Skeletal muscle tissue (tissue), 4 donors: ENCODE measurements around the gene VPS26A. TPM values are rescaled to one million over a fixed set of nuclear protein-coding genes. Genes with fewer than 3 reads are reported as not detected.

ENCODE experiments used
- H3K27ac ChIP-seq: one replicate; pipeline ENCODE4 v1.7.0; 2013; ENCODE audit warnings: mild to moderate bottlenecking, low read depth, low read length, inconsistent platforms
- H3K27me3 ChIP-seq, 3 donors: one replicate each; pipeline ENCODE4 v1.7.0; 2013; ENCODE audit warnings: low read length in 3 of 3; ENCODE audit not compliant: control insufficient read depth in 3 of 3, insufficient read depth in 3 of 3
- H3K36me3 ChIP-seq, 3 donors: one replicate each; pipeline ENCODE4 v1.7.0; 2013; ENCODE audit warnings: low read length in 3 of 3; ENCODE audit not compliant: control insufficient read depth in 3 of 3, insufficient read depth in 3 of 3
- H3K4me1 ChIP-seq, 3 donors: one replicate each; pipeline ENCODE4 v1.7.0; 2013; ENCODE audit warnings: low read length in 3 of 3, mild to moderate bottlenecking in 3 of 3; ENCODE audit not compliant: control insufficient read depth in 3 of 3, insufficient read depth in 3 of 3
- H3K4me3 ChIP-seq, 3 donors: one replicate each; pipeline ENCODE4 v1.7.0; 2013; ENCODE audit warnings: low read length in 3 of 3
- H3K9ac ChIP-seq, 3 donors: one replicate each; pipeline ENCODE4 v1.7.0; 2013; ENCODE audit warnings: low read length in 3 of 3, mild to moderate bottlenecking in 3 of 3, moderate library complexity in 2 of 3, low read depth in 1 of 3
- H3K9me3 ChIP-seq, 3 donors: one replicate each; pipeline ENCODE4 v1.7.0; 2013; ENCODE audit warnings: low read length in 3 of 3; ENCODE audit not compliant: control insufficient read depth in 3 of 3
- total RNA-seq: library from RNA; depleted of rRNA; stranded (reverse); fragments of >200 nt; gene quantifications from one replicate; pipeline ENCODE4 v1.2.3, GENCODE V29; 2014
- donor health status: Osteomylitis.

Gene VPS26A
- total RNA-seq, result 28.7 TPM

DNA sequence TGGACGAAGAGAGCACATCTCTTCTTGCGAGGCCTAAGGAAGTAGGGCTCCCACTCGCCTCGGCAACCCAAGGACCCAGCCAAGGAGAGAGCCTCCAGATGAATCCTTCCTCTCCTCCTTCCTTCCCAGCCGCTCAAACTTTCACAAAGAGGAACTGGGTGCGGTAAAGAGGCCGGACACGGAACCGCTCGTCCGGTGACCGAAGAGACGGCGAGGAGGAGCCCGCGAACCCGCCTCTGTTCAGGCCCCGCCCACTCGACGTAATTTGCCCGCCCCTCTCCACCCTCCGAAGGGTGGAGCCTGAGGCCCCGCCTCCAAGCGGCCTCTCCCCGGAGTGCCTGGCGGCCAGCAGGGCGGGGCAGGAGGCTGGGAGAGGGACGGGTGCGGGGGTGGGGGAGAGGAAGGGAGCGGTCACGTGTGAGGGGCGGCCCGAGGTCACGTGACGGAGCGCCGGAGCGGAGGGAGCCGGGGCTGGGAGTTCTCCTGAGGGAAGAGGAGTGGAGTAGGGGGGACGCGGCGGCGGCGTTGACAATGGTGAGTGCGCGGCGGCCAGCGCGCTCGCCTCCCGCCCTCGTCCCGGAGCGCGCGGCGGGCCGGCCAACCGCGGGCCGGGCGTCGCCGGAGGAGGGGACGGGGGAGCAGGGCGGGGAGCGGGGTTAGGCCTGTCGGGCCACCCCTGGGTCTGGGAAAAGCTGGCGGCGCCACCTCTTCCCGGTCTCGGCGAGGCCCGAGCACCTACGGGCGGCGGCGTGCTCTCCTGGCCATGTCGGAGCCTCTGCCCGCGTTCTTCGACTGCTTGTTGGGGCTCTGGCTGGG is at the start of gene VPS26A:
VPS26A (plus strand) TSS at position 432 of the 816 bp plus-strand sequence; CDS start at position 532, 100 bp downstream.
- Histone ChIP-seq H3K27me3 (no peaks in the 10 kb centered on the region), H3K9ac (peak within 1 kb of the TSS; percentile 95 to 99 (median 98)), H3K4me3 (peak within 1 kb of the TSS; percentile 84 to 96 (median 93)), H3K27ac (peak within 1 kb of the TSS; percentile 100), H3K36me3 (no peaks in the 10 kb centered on the region), H3K9me3 (no peaks in the 10 kb centered on the region), H3K4me1 (peaks cover 6 to 15% (median 9%) of the 10 kb centered on the region in 3 donors)

DNA sequence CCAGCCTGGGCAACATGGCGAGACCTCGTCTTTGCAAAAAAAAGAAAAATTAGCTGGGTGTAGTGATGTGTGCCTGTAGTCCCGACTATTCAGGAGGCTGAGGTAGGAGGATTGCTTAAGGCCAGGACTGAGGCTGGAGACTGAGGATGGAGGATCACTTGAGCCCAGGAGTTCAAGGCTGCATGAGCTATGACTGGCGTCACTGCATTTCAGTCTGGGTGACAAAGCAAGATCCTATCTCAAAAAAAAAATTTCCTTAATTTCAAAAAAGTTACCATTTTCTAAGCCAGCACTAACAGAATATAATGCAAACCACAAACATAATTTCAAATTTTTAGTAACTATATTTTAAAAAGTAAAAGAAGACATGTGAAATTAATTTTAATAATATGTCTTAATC is 49.4 kb upstream of the VPS26A start:
- H3K9ac ChIP-seq, result no peak overlapping the region
- H3K27ac ChIP-seq, result no peak overlapping the region
- no peaks in the 10 kb centered on the region for H3K36me3 ChIP-seq
- no peaks in the 10 kb centered on the region for H3K9me3 ChIP-seq
- H3K27me3 ChIP-seq, result no peaks in the 10 kb centered on the region
- no peak overlapping the region for H3K4me3 ChIP-seq
- H3K4me1 ChIP-seq, result peaks cover 0 to 2% (median under 1%) of the 10 kb centered on the region in 3 donors

DNA sequence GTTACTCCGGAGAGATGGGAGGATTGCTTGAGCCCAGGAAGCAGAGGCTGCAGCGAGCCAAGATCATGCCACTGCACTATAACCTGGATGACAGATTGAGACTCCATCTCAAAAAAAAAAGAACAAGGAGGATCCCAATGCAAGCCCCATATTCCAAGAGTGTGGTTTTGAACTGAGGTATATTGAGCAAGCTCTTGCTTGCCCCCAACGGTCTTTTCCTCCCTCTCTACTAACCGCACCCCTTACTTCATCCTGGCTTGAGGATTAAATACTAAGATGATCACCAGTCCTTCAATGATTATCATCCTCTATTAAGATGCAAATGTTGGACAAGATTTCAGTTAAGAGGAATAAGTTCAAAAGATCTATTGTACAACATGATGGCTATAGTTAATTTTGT is 48.5 kb upstream of the VPS26A start:
- Histone ChIP-seq H3K4me3 (no peak overlapping the region), H3K4me1 (no peaks in the 10 kb centered on the region), H3K36me3 (no peaks in the 10 kb centered on the region), H3K27ac (no peak overlapping the region), H3K9me3 (no peaks in the 10 kb centered on the region), H3K9ac (no peak overlapping the region), H3K27me3 (no peaks in the 10 kb centered on the region)

DNA sequence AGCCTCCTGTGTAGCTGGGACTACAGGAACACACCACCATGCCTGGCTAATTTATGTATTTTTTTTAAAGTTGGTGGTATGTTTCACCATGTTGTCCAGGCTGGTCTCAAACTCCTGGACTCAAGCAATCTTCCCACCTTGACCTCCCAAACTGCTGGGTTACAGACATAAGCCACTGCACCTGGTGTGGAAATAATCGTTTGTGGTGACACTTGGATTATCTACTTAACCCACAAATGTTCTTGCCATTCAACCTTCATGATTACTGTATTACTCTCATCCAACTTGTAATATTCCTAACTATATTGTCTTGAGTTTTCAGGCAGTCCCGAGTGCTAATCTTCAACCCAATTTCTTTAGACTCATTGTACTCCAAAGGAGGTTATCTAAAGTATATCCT is 45.7 kb upstream of the VPS26A start:
- Histone ChIP-seq H3K27me3 (no peaks in the 10 kb centered on the region), H3K27ac (no peak overlapping the region), H3K9me3 (no peaks in the 10 kb centered on the region), H3K9ac (no peak overlapping the region), H3K36me3 (no peaks in the 10 kb centered on the region), H3K4me3 (no peak overlapping the region), H3K4me1 (no peaks in the 10 kb centered on the region)

DNA sequence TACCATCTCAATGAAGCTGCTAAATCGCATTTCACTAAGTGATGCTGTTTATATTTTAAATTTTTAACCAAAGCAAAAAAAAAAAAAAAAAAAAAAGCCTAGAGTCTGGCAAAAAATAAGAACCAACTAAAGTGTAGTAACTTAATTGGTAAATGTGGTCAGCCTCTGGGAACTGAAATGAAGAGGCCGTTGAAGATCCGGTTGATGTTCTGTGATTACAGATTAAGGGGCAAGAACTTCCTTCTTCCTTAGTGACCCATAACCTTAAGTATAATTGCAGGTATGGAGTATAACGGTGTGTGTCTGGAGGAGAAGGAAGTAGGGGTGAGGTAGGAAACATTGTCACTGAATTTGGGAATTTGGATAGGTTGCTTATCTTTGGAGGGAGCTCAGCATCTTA is 43.8 kb upstream of the VPS26A start:
- H3K9me3 ChIP-seq, result no peaks in the 10 kb centered on the region
- peaks cover 0 to 2% (median under 1%) of the 10 kb centered on the region in 3 donors for H3K4me1 ChIP-seq
- H3K36me3 ChIP-seq, result no peaks in the 10 kb centered on the region
- no peak overlapping the region for H3K27ac ChIP-seq
- H3K27me3 ChIP-seq, result no peaks in the 10 kb centered on the region
- no peak overlapping the region for H3K4me3 ChIP-seq
- H3K9ac ChIP-seq, result no peak overlapping the region

DNA sequence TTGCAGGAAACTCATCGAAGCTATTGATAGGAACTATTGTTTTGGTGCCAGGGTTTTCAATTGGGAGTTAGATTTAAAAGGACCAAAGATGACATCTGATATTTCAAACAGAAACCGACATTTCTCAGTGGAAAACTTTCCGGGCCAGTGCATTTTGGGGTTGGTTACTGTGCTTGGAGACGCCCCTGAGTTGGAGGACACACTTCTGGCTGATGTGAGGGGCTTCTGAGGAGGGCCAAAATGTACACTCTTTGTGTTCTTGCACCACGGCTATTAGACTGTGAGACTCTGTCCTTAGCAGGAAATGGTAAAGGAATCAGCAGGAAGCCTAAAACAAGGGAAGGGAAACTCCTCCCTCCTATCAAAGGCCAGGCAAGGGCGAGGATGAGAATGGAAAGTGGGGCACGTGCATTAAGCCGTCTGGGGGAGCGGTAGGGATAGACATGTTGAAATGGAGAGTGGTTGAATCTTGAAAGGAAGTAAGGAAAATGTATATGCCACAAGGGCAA is 37.9 kb upstream of the VPS26A start:
- peak overlapping the region in 2 of 3 donors; percentile 23 to 47 for H3K9ac ChIP-seq
- no peaks in the 10 kb centered on the region for H3K9me3 ChIP-seq
- H3K27ac ChIP-seq, result peak overlapping the region; percentile 72
- H3K27me3 ChIP-seq, result no peaks in the 10 kb centered on the region
- H3K4me1 ChIP-seq, result peaks cover 2 to 7% (median 7%) of the 10 kb centered on the region in 3 donors
- no peaks in the 10 kb centered on the region for H3K36me3 ChIP-seq
- peak overlapping the region; percentile 31 to 56 (median 46) for H3K4me3 ChIP-seq

DNA sequence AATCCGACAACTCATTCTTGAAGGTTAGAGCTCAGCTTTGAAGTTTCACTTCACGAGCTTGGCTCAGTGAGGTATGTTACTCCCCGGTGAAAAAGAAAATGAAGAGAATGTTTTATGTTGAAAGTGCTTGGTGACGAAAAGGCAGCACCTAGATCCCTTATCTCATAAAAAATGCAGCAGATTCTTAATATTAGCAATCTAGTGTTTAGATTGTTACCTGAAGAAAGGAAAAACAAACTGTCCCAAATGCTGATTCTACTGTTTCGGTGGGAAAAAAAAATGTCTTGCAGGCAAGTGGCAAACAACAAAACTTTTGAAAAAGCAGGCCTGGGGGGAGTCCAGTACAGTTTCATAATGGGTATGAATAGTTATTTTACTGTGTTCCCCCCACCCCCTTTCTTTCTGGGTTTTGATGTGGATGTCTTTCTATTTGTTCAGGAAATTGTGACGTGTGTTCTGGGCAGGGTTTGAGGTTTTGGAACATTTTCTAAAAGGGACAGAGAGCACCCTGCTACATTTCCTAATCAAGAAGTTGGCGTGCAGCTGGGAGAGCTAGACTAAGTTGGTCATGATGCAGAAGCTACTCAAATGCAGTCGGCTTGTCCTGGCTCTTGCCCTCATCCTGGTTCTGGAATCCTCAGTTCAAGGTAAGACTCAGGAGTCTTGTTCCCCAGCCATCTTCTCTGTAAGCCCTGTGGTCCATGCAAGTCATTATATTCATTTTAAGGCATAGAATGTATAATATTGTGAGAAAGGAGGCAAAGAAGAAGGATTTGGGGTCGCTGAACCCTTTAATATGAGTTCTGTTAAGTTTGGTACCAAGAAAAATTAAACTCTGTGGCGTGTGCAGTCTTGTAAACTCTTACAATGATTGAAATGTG is 36.1 kb upstream of the VPS26A start, which contains the start of gene SRGN:
SRGN (plus strand) TSS at position 514 of the 881 bp plus-strand sequence; CDS start at position 569, 55 bp downstream.
- H3K27ac ChIP-seq, result peak within 1 kb of the TSS; percentile 81
- H3K4me3 ChIP-seq, result peak within 1 kb of the TSS; percentile 3 to 68 (median 4)
- H3K4me1 ChIP-seq, result peaks cover 2 to 7% (median 7%) of the 10 kb centered on the region in 3 donors
- no peaks in the 10 kb centered on the region for H3K9me3 ChIP-seq
- H3K36me3 ChIP-seq, result no peaks in the 10 kb centered on the region
- H3K9ac ChIP-seq, result peak within 1 kb of the TSS; percentile 42 to 66 (median 60)
- no peaks in the 10 kb centered on the region for H3K27me3 ChIP-seq

DNA sequence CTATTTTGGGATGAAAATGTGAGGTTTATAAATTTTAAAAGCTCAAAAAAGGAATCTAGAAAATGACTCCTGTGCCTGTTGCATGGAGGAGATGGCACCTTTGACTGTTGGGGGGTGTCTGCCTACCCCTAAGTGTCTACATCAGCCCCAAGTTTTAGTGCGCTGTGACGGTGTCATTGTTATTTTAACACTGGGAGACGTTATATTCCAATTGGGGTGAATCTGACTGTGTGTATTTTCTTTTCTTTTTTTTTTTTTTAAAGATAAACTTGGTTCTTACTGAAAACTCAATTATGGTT is 35.6 kb upstream of the VPS26A start:
- Histone ChIP-seq H3K27me3 (no peaks in the 10 kb centered on the region), H3K9ac (peak overlapping the region; percentile 42 to 66 (median 60)), H3K9me3 (no peaks in the 10 kb centered on the region), H3K27ac (peak overlapping the region; percentile 81), H3K4me1 (peaks cover 2 to 7% (median 7%) of the 10 kb centered on the region in 3 donors), H3K4me3 (peak overlapping the region; percentile 3 to 68 (median 4)), H3K36me3 (no peaks in the 10 kb centered on the region)

DNA sequence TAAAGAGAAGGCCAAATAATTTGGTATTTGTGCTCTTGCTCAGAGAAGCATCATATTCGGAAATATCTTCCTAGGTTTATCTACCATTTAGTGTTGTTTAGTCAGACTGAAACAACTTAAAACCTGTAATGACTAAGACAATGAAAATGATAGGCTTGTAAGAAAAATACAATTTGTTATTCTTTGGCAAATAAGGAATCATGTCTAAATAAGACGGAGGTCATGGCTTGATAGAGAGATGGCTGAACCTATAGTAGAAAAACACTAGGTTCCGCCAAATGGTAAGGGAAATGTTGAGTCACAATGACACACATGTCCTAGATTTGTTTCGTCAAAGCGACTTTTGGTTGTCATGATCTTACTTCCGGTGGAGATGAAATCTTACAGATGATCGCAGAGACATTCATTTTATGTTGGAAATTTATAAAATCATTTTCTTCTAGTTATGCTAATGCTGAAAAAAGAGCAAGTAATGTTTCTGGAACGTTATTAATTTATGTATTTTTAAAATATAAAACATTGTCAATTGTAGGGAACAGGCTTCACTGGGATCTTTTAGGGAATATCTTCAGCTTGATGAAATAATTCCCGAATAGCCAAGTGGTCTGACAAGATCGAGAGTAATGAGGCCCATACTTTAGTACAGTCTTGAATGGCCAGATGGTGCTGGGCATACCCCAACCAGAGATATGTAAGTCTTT is 35.0 kb upstream of the VPS26A start:
- Histone ChIP-seq H3K9ac (peak overlapping the region in 2 of 3 donors; percentile 38 to 60), H3K4me3 (peak overlapping the region in 2 of 3 donors; percentile 4 to 68), H3K27me3 (no peaks in the 10 kb centered on the region), H3K36me3 (no peaks in the 10 kb centered on the region), H3K27ac (peak overlapping the region; percentile 81), H3K4me1 (peaks cover 2 to 7% (median 7%) of the 10 kb centered on the region in 3 donors), H3K9me3 (no peaks in the 10 kb centered on the region)
